DMS114 treated with DMSO at 0.1 percent for 48 hours (cell line): ENCODE data around the gene GJB6.
"Not testable (repeated sequence)": the region's sequence is repeated elsewhere in the genome, so short reads cannot be mapped to it uniquely, and the experiment has no call there.

Experiments
- DNase-seq: peaks from one replicate; lab custom pipeline; 2025; ENCODE audit not compliant: unreplicated experiment; lab: John Stamatoyannopoulos, UW

The GJB6 gene

DNA sequence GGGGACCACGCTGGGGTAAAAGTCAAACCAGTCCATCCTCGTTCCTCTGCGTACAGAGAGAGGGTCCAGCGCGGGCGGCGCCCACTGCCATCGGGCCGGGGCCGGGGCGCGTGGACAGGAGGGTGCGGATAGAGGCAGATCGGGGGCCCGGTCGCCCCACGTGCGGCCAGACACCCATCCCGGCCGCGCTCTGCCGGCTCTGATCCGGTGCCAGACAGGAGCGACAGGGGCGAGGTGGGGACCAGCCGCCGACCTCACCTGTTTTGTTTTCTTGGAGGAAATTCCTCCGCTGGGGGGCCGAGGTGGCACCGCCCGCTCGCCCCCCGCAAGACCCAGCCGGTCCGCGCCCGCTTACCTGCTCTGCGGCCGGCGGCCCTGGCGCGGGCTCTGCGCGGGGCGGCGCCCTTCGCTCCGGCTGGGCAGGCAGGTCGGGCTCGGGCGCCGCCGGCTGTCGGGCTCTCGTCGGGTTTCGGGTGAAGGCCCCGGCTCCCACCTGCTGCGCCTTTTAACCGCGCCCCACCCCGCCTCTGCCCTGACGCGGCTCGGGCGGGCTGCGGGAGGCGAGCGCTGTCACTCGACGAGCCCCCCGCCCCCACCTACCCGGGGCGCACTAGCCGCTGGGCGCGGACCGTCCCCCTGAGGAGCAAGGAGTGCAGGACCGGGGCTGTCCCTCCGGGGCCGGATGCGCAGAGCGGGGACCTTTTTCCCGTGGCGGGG, at the start of gene GJB6:
TSS of gene GJB6 (minus strand) at position 481 of the 717 bp plus-strand sequence. CDS start 8,839 bp downstream, outside the sequence.
- DNase-seq = no peak

DNA sequence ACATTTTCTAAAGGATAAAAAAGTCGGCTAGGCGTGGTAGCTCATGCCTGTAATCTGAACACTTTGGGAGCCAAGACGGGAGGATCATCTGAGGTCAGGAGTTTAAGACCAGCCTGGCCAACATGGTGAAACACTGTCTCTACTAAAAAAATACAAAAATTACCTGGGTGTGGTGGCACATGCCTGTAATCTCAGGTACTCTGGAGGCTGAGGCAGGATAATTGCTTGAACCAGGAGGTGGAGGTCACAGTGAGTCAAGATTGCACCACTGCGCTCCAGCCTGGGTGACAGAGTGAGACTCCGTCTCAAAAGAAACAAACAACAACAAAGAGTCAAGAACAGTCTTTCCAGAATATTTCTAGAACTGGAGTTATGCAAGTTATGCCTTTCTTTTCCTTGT, 44.8 kb upstream of the GJB6 start:
- not testable (repeated sequence) for DNase-seq

DNA sequence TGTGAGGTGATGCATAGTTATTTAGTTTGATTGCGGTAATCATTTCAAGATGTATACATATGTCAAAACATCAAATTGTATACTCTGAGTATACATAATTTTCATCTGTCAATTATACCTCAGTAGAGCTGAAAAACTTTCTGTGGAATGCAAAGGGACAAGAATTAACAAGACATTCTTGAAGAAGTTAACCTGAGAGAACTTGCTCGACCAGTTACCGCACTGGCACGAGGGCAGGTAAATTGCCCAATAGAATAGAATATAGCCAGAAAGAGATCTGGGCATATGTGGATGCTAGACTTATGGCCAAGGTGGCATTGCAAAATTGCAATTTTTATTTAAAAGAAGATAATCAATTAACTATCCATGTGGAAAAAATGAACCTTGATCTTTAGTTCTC, 42.3 kb upstream of the GJB6 start:
- no peak for DNase-seq

DNA sequence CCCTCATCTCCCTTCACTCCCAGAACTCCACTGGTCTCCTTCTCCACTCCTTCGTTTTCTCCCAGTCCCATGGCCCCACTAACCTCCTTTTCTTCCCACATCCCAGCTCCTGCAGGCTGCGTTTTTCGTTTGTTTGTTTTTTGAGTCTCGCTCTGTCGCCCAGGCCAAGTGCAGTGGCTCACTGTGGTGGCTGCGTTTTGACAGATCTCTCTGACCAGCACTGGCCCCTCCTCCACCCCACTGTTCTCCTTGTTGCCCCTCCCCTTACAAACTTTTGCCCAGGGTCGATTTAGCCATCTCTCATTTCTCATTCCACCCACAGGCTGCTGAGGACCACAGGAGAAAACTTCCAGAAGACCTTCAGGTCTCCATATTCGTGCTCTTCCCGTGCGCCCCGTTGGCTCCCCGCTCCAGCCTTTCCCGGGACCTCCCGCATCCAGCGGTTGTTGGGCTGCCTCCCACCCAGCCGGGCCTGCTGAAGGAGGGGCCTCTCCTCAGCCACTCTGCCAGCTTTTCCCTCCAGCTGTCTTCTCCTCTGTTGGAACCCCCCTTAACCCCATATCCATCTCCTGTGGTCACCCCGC, 40.6 kb upstream of the GJB6 start:
- no peak for DNase-seq

DNA sequence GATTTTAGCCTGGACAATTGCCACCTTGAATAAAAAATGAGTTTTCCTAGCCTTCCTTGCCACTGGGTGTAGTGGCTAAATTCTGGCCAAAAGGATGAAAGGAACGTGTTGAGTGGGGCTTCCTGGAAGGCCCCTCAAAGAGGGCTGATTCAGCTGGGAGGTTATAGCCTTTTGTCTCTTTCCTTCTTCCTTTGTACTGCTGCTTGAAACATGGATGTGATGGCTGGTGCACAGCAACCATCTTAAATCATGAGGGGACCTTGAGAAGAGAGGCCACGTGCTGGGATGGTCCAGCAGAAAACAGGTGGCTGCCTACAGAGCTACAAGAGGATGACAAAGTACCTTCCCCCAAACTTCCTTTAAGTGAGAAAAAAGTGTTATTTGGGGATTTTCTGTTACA, 40.0 kb upstream of the GJB6 start:
- no peak for DNase-seq

DNA sequence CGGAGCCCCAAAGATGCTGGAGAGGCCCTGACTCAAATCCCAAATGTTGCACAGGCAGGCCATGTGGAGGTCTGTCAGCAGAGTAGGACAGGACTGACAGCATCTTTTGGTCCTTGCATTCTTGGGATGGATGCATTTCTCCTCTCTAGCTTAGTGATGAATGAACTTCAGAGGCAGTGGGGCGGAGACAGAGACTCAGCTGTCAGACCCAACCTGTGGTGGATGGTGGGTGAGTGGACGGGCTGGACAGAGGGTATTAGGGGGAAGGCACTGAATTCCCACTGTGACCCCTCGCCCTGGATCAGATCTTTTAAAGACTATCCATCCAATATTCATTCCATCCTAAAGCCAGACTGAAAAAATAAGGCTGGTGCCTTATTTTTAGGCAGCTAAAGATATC, 39.3 kb upstream of the GJB6 start:
- no peak for DNase-seq

DNA sequence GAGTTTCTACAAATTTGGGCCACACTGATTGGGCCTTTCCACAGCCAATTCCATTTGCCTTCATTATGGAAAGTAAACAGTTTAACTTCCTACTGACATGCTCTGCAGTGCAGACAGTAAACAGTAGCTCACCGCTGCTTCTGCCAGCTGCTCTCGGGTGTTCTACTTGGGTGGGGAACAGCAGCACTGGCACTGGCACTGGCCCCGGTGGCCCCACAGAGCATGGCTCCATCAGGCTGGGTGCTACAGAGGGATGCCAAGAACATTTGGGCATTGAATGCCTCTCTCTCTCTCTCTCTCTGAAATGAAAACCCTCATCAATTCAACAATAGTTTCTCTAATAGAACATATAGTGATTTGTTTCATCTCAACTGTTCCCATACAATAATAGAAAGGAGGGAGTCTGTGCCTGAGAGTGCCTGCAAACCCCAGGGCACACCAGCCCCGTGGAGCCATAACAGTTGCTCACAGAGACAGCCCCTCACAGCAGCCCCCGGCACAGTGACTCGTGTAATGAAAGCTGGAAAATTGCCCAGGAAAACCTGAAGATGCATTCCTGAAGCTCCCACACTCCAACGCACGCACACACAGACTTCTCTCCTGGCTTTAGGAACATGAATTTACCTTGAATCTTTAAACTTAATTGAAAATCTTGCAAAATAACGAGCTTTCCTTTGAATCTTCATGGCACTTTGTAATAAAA, 38.2 kb upstream of the GJB6 start:
- DNase-seq = no peak

DNA sequence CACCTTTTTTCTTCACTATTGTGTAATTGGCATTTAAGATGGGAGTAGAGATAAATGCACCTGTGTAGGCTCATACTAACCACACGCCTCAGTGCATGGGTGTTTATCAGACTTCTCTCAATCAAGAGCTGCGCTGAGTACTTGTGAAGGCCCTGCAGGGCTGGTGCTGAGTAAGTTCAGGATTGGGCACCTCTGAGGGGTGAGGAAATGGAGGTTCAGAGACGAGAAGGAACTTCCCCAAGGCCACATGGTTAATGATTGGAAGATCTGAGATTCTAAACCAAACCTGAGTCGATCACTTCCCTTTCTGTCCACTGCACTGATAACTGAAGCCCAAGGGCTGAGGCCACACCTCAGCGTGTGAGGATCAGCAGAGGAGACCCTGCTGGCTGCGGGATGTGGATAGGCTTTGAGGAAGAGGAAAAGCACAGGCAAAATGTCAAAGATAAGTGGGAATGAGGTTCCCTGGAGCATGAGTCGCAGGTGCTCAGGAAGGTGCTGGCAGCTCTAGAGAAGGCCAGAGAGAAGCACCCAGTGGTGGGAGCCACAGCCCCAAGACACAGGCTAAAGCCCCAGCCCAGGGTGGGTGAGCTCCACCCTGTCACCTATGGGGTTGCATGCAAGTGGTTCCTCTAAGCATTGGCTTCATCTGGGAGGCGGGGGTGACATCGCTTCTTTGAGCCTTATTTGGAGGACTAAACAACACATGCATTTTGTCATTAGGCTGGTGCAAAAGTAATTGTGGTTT, 32.3 kb upstream of the GJB6 start:
- DNase-seq = no peak

DNA sequence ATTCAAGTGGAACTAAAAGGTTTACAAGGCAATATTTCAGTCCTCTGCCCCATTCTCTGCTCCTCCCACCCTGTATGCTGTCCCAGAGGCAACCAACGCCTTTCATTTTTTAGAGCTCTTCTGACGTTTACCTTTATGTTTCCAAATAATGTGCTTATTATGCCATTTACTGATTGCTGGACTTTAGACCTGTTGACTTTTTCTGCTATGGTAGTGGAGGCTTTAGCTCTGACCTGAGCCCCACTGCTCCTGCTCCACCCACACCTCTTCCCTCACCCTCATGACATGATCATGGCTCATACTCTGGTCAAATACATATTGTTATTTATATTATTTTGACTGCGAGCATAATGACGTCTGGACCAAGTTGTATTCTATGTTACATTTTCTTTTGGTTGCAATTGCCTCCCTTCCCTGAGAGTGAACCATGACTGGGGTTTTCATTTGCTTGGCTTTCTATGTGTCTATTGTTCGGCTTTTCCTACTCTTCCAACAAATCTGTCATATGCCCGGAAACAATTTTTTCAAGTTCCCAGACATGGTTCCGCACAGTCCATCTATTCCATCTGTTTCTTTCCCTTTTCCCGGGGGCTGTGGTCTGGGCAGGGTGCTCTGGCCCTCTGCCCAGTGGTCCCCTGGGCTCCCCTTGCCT, 31.4 kb upstream of the GJB6 start:
- DNase-seq = no peak

DNA sequence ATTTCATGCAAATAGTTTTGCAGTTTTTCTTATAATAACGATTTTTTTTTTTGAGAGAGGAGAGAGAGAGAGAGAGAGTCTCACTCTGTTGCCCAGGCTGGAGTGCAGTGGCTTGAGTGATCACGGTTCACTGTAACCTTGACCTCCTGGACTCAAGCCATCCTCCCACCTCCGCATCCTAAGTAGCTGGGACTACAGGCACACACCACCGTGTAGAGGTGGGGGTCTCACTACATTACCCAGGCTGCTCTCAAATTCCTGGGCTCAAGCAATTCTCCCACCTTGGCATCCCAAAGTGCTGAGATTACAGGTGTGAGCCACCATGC, 26.8 kb upstream of the GJB6 start:
- no peak for DNase-seq

DNA sequence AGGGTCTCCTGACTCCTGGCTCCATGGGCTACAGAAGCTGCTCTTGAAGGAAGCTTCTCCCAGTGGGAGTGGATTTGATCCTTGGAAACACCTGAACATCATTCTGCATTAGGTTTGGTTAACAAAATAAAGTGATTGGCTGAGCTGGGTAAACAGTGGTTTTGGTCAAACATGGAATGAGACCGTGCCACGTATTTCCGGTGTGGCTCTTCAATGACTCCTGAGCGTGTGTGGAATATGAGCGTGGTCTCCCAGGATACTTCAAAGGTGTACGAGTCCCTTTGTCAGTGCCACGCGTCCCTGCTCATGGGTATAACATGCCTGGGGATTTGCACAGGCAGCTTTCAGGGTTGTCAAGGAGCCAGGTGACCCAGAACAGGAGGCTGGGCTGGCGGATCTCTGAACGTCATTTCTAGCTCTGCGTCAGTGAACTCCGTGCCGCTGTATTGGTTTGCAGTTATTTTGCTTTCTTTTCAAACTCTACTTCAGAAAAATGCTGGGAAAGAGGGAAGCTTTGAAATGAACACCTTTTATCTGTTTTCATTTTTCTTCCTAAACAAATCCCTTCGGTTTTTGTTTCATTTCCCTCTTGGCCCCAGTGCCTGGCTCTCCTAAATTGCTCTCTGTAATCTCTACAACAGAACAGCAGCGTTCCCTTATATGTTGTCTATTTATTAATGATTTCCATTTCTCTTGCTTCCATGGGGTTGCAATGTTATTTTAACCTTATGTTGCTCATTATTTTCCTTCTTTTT, 26.3 kb upstream of the GJB6 start:
- no peak for DNase-seq

DNA sequence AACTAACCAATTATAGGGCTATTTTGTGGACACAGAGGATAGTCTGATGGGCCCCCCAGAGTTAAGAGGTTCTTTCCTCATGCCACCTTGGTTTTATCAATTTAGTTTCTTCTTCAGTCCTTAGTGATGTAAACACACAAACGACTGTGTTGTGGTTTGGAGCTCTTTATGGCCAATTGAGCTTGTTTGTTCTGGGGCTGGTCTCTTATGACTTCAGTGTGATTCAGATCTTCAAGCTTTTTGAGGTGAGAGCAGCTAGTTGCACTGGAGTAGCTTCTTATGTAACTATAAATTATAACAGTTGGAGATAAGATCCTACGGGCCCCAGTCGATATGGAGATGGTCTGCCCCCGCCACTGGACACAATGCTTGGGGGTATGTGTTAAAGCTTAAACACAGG, 22.0 kb upstream of the GJB6 start:
- no peak for DNase-seq

DNA sequence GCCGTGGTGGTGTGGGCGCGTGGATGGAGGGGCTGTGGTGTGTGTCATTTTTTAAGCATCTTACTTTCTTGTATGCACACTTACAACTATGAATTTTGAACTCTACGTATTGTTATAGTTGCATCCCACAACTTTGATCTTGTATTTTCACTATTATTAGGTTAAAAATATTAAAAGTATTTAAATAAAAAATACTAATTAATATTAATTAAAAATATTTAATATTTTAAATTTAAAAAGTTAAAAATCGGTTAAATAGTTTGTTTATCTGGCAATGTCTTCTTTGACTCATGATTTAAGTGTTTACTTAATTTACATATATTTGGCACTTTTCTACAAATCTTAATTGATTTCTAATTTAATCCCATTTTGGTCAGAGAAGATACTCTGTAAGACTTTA, 17.8 kb upstream of the GJB6 start:
- DNase-seq = no peak

DNA sequence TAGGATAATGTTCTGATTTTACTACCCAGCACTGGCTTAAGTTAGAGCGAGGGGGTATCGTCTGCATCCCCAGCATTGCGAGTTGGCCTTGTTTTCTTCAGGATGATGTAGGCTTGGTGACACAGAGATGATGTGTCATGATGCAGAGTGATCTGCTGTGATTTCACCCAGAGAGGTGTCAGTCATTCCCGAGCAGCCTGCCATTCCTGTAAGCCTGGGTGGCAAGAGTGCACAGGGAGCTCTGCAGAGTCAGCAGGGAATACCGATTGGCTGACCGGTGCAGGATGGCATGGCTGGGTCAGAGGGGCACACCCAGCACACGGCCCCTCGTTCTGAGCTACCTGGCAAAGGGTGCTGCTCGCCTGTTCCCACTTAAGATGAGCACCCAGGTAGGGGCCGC, 15.8 kb upstream of the GJB6 start:
- DNase-seq = no peak

DNA sequence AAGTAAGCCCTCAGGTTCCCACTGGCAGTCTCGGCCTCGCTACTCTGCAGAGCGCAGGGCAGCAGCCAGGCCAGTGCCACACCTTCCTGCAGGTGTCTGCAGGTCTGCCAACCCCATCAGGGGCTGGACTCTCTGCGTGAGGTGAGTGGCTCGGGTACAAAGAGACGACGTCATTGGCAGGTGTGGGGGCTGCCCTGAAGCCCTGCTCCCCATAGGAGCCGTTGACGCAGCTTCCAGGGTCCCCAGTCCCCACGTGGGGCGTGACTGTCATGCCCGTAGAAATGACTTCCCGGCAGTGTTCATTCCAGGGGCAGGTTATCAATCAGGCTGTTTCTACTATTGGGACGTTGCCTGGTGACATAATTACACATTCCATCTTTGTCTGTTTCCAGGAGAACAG, 15.3 kb upstream of the GJB6 start:
- DNase-seq = no peak

DNA sequence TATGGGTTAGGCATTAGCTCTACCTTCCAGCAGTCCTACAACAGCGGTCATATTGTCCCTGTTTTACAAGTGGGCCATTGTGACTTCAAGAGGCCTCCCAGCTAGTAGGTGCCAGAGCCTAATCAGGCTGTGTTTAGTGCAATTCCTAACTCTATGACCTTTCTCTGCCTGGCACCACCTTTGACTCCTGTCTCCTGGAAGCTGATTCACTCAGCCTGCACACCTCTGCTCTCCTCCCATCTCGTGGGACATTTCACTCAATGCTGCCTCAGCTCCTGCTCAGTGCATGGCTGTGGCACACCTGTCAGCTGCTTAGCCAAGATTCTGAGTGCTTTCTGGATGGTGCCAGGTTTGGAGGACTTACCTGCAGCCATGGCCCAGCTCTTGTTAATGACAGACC, 9.5 kb upstream of the GJB6 start:
- DNase-seq = no peak

DNA sequence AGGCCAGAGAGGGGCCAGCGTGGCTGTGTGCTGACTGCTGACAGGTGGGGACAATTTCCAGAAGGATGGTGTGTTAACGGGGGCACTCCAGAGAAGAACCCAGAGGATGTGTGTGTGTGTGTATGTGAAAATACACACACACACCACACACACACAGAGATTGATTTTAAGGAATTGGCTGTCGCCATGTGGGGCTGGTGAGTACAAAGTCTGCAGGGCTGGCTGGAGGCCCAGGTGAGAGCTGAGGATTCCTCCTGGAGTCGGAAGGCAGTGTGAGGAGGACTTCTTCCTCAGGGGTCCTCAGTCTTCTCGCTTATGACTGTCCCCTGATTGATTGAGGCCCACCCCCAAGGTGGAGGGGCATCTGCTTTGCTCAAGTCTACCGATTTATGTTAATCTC, 7.6 kb upstream of the GJB6 start:
- no peak for DNase-seq

DNA sequence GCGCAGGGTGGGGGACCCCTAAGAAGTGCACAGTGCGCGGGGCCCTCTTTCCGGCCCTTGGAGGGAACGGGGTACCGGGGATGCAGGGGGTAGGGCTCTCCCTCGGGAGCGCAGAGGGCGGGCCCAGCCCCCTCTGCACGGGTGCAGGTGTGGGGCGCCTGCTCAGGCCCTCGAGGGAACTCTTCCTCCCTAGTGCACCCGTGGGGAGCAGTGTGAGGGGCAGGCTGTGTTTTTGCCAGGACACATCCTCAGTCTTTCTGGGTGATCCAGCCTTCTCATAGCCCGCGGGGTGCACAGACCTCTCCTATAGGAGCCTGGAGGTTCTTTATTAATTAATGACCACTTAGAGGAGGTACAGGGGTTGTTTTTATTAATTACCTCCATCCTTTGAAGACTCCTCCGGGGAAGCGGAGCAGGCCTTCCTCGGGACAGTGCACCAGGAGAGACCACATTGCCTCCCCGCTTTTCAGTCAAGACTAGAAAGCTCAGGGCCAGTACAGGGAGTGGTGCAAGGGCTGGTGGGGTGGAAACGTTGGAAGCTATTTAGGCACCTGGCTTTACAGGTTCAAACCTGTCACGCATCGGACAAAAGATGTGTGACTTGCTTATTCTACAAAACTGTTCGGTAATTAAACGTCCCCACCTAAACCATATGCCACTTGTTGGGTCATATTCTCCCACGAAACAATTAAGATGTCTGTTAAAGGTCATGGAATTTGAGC, 598 bp upstream of the GJB6 start:
- DNase-seq = no peak

DNA sequence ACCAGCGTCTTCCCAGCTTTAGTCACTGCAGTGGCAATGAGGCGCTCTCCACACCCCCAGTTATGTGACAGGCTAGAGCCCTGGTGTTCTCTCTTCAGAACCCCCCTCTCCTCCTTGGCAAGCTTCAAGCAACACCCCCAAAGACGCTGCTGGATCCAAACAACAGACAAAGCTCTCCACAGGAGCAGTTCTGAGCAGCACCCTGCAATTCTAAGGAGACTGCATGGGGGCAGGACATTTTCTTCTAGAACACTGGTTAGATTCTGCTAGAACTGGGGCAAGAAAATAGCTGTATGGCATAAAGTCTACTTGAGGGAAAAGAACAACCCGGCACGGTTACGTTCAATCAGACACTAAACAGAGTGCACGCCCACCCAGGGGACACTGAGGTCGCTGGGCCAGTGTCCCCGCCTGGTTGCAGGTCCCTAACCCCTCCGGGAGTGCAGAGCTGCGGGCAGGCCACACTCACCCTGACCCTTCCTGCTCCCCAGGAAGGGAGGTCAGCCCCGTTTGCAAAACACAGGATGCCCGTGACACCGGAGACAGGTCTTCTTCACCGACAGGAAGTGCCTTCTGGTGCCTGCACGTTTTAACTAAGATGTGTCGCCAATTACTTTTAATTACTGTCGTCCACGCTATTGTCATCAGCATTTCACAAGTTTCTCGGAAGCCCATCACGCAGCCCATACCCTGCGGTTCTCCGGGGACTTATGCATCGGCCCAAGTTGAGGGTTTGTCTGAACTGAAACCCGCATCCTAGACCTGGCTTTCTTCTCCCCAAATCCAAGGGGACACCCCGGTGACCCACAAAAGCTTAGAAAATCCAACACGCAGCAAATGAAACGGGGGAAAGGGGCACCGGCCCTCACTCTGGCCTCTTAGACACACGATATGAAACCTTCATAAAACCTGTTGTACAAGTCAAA, 943 bp downstream of the GJB6 start:
- no peak for DNase-seq
